Body of pancreas (tissue), 4 donors: ENCODE measurements around the gene PWWP3B.

Experiments
- POLR2A ChIP-seq, 3 donors: fragments of 450-650 bp; IDR thresholded peaks; one replicate each; pipeline ENCODE4 v1.6.1; 2016; ENCODE audit warnings: antibody characterized with exemption in 3 of 3, mild to moderate bottlenecking in 2 of 3
- TF ChIP-seq, protein P1 (sequence below), 7 experiments: fragments of 450-650 bp in 4 of 7; fragments of 200-600 bp in 3 of 7; sonication (generic) in 3 of 7; IDR thresholded peaks; one replicate each; pipeline ENCODE4 v1.5.1; 2016 to 2019; ENCODE audit warnings: antibody characterized with exemption in 7 of 7

GRCh38 chrX:106171293-106171820, 3.3 kb downstream of the PWWP3B start:
- TF ChIP-seq, protein P1, sequence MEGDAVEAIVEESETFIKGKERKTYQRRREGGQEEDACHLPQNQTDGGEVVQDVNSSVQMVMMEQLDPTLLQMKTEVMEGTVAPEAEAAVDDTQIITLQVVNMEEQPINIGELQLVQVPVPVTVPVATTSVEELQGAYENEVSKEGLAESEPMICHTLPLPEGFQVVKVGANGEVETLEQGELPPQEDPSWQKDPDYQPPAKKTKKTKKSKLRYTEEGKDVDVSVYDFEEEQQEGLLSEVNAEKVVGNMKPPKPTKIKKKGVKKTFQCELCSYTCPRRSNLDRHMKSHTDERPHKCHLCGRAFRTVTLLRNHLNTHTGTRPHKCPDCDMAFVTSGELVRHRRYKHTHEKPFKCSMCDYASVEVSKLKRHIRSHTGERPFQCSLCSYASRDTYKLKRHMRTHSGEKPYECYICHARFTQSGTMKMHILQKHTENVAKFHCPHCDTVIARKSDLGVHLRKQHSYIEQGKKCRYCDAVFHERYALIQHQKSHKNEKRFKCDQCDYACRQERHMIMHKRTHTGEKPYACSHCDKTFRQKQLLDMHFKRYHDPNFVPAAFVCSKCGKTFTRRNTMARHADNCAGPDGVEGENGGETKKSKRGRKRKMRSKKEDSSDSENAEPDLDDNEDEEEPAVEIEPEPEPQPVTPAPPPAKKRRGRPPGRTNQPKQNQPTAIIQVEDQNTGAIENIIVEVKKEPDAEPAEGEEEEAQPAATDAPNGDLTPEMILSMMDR (IDR thresholded peaks at IDR 0.05), result no peak
- no peak for TF ChIP-seq POLR2A (IDR thresholded peaks at IDR 0.05)
